PC-9 (cell line): ENCODE data around the gene DPH7.

Experiments
- EZH2 ChIP-seq: fragments of 200-600 bp; sonication (generic); IDR thresholded peaks from 2 replicates; pipeline ENCODE4 v1.8.0; 2017; ENCODE audit warnings: antibody characterized with exemption, low read depth
- TF ChIP-seq, protein P1 (sequence below): fragments of 200-600 bp; sonication (generic); conservative IDR thresholded peaks from 2 replicates; pipeline ENCODE4 v1.6.1; 2017; ENCODE audit warnings: mixed run types, antibody characterized with exemption, mild to moderate bottlenecking, moderate library complexity

DNA sequence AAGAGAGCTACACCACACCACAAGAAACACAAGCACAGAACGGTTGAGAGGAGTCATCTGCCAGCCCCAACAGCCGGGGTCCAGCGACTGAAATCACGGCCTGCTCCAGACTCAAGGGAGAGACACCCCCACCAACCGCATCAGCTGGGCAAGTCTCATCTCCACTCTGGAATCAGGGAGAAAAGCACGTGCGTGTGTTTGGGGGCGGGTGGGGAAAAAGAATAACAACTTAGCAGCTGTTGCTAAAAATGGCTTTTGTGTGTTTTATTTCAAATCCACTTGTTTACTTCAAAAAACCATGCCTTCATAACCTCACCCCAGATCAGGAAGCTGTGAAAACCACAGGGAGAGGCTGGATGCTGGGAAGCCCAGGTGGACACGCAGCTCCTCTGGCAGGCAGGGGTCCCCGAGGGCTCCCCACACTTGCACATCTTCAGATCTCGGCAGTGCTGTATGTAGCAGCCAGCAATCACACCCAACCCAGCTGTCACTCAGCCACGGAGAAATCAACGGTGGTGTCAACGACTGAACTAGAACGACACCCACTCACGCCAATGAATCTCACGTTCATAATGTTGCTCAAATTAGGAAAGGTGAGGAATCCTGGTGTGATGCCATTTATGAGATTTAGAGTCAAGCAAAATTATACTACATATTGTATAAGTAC lies 47.5 kb downstream of the DPH7 start:
- TF ChIP-seq, protein P1, sequence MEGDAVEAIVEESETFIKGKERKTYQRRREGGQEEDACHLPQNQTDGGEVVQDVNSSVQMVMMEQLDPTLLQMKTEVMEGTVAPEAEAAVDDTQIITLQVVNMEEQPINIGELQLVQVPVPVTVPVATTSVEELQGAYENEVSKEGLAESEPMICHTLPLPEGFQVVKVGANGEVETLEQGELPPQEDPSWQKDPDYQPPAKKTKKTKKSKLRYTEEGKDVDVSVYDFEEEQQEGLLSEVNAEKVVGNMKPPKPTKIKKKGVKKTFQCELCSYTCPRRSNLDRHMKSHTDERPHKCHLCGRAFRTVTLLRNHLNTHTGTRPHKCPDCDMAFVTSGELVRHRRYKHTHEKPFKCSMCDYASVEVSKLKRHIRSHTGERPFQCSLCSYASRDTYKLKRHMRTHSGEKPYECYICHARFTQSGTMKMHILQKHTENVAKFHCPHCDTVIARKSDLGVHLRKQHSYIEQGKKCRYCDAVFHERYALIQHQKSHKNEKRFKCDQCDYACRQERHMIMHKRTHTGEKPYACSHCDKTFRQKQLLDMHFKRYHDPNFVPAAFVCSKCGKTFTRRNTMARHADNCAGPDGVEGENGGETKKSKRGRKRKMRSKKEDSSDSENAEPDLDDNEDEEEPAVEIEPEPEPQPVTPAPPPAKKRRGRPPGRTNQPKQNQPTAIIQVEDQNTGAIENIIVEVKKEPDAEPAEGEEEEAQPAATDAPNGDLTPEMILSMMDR: no peak
- no peak for TF ChIP-seq EZH2
